Renal cortical epithelial cell (primary cell): ENCODE data around the gene CNKSR1. TPM values are rescaled to one million over a fixed set of nuclear protein-coding genes. Genes with fewer than 3 reads are reported as not detected.

Source experiments
- DNase-seq: peaks from one replicate; pipeline ENCODE4 v3.0.0-alpha.2; 2011; ENCODE audit warnings: low read depth
- total RNA-seq: library from RNA; depleted of rRNA; stranded (reverse); fragments of >200 nt; gene quantifications from 2 replicates; pipeline ENCODE4 v1.2.3, GENCODE V29; 2014

The CNKSR1 gene
- total RNA-seq, 1 donor from 2014 or later, result 5.2 TPM

DNA sequence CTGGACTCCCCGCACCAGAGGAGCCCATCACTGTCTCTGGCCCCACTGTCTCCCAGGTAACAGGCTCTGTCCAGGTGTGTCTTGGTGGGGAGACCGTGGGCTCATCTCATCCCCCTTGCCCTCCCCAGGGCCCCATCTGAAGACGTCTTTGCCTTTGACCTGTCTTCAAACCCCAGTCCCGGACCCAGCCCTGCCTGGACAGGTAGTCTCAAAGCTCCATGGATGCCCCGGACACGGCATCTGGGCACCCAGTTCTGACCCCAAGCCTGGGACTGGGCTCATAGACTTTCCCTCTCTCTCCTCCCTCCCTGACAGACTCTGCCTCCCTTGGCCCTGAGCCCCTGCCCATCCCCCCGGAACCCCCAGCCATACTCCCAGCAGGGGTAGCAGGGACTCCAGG lies 6.8 kb downstream of the CNKSR1 start:
- no peak for DNase-seq

DNA sequence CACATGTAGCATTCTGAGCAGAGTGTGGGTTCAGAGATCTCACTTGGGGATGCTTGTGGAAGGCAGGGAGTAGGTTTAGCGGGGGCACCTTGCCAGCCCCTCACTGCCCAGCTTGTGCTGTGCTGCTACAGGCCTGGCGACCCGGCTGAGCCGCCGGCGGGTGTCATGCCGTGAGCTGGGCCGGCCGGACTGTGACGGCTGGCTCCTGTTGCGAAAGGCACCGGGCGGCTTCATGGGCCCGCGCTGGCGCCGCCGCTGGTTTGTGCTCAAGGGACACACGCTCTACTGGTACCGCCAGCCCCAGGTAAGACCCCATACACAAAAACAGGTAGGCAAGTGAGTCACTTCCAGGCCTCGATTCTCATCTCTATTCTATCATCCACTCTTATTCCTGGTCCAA lies 7.6 kb downstream of the CNKSR1 start:
- DNase-seq, result no peak

- DNase-seq, result no peak
Measured at GRCh38 chr1:26187882-26188281, 10.6 kb downstream of the CNKSR1 start.

GRCh38 chr1:26188477-26188876 lies 11.2 kb downstream of the CNKSR1 start:
- no peak for DNase-seq

DNA sequence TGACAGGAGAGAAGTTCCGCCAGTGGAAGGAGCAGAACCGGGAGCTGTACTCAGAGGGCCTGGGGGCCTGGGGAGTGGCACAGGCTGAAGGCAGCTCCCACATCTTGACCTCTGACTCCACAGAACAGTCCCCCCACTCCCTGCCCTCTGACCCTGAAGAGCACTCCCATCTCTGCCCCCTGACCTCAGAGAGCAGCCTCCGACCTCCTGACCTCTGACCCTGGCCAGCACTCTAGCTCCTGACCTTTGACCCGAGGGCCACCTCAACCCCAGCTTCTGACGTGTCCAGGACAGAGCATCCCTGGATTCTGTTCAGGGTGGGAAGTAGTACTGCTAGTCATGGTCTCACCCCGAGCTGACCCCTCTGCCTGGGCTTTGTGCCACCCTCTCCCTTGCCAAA lies 12.0 kb downstream of the CNKSR1 start:
- DNase-seq, result no peak

- no peak for DNase-seq
Measured at GRCh38 chr1:26189751-26190275, 12.5 kb downstream of the CNKSR1 start.

DNA sequence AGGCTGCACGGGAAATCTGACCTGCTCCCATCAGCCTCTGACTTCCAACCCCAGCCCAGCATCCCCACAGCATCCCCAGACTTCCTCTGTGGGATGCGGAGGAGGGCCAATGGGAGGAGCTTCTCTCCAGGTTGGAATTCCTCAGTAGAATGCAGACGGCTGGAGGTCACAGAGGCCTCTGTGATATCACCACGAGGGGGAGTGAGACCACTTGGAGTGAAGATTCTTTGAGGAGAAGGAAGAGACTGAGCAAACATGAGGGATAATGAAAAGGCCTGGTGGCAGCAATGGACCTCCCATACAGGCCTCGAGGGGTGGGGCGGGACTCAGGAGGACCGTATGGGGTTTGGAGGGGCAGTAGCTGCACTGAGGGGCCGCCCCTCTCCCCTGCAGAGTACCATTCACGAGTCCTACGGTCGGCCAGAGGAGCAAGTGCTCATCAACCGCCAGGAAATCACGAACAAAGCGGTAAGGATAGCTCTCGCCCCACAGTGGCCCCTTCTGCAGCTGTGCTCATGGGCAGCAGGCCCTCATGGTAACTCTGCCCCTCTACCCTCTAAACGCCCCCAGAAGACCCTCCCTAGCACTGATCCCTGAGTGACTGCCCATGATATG lies 13.2 kb downstream of the CNKSR1 start, which contains the start of gene CATSPER4:
CATSPER4 (plus strand) TSS at position 230 of the 615 bp plus-strand sequence; CDS start at position 256, 26 bp downstream.
- no peak for DNase-seq

DNA sequence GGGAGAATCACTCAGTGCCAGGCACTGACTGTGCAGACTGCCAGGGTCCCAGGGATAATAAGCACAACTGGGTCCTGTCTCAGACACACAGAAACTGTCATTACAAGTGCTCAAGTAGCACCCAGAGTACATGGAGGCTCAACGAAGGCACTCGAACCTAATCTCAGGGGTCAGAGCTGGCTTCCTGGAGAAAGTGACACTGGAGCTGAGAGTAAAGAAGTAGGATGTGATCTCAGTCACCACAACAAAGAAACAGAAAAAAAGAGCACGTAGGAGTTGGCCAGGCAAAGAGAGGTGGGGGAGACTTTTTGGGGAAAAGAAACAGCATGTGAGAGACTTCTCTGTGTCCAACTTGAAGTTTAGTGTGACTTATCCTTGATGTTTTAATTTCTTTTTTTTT lies 14.4 kb downstream of the CNKSR1 start:
- no peak for DNase-seq

GRCh38 chr1:26195805-26196204 lies 18.5 kb downstream of the CNKSR1 start:
- DNase-seq, result no peak

GRCh38 chr1:26197301-26197700 lies 20.0 kb downstream of the CNKSR1 start:
- no peak for DNase-seq

DNA sequence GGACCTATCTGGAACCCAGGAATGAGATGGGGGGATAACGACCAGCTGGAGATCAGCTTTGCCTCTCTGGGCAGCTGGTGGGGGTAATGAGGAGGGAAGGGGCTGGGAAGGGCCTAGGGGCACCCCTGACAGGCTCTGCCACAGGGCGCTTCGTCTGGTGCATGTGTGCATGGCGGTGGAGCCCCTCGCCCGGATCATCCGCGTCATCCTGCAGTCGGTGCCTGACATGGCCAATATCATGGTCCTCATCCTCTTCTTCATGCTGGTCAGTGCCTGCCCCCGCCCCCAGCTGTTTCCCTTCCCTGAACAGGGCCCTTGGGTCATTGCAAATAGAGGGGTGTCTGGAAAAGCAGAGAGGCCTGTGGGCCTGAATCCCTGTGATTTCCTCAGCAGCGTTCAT lies 20.5 kb downstream of the CNKSR1 start:
- no peak for DNase-seq

DNA sequence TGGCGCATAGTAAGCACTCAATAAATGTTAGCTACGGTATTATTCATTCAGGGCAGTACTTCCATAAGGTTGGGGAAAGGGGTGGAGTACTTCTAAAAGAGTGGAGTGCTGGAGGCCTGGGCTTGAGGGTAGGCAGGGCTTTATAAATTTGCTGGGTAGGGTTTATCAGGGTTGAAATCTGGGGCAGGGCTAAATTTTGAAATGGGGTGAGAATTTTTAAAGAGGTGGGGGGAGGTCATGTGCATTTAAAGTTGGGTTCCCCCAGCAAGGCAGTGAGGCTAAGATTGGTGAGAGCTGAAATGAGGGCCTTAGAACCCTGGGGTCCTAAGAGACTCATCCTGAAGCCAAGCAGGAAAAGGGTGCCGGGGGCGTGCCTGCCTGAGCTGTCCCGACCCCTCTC lies 23.1 kb downstream of the CNKSR1 start:
- no peak for DNase-seq

DNA sequence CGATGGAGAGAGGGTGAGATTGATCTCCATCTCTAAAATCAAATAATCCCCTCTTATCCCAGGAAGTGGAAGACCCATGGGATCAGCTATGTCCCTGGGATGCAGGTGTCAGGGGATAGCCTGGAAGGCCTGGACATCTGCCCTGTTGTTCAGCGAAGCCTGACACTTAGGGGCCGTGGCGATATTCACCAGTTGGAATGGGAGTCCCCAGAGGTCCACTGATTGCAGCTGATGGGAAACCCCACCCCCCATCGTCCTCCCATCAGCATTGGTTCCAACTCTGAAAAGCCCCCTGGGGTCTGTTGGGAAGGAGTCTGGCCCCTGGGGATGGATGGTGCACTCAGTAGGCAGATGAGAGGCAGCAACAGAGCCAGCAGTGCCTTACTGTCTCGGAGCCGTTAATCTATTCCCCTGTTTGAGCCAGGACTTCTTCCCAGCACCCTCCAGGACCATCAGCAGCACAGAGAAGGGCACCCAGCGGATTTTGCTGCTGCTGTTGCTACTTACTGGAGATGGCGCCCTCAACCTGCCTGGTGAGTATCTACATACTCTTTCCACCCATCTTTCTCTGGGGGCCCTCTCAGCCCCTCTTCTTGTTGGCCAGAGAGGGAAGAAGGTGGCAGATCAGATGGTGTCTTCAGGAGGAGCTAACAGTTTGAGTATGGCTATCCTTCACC lies 26.5 kb downstream of the CNKSR1 start:
- DNase-seq, result no peak

DNA sequence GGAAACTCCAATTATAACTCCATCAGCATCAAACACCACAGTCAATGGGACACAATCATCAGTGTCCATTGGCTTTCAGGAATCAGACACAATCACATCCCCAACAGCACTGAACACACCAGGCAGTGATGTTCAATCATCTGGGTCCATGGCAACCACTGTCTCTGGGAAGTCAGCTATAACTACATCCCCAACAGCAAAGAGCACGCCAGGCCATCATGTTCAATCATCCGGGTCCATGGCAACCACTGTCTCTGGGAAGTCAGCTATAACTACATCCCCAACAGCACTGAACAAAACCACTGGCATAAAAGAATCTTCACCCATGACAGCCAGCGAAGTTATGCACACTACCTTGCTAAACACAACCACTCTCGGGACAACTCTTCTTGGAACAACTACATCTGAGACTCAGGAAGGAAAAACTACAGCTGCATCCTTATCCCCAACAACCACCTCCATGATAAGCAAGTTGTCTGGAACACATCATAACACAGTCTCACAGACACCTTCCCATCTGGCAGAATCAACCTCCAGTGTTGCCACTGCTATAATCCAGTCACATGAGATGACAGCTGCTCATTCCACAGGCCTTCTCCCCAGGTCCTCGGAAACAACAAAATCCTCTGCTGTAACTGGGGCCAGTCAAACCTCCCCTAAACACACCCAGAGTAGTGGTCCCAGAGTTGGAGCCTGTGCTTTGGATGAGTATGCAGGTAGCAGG lies 33.0 kb downstream of the CNKSR1 start:
- DNase-seq, result no peak

GRCh38 chr1:26212726-26213125 lies 35.4 kb downstream of the CNKSR1 start:
- DNase-seq, result no peak

DNA sequence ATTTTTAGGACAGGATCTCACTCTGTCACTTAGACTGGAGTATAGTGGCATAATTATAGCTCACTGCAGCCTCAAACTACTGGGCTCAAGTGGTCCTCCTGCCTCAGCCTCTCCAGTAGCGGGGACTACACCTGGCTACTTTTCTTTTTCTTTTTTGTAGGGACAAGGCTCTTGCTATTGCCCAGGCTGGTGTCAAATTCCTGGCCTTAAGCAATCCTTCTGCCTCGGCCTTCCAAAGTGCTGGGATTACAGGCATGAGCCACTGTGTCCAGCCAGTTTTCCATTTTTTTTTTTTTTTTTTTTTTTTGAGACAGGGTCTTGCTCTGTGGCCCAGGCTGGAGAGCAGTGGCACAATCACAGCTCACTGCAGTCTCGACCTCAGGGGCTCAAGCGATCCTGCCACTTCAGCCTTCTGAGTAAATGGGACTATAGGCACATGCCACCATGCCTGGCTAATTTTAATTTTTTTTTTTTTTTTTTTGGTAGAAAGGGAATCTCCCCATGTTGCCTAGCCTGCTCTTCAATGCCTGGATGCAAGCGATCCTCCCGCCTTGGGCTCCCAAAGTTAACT lies 36.1 kb downstream of the CNKSR1 start:
- DNase-seq, result no peak

- no peak for DNase-seq
Measured at GRCh38 chr1:26215246-26215645, 38.0 kb downstream of the CNKSR1 start.

GRCh38 chr1:26218906-26219494 lies 41.7 kb downstream of the CNKSR1 start:
- DNase-seq, result peak; percentile 79

- no peak for DNase-seq
Measured at GRCh38 chr1:26220199-26220912, 43.1 kb downstream of the CNKSR1 start.

DNA sequence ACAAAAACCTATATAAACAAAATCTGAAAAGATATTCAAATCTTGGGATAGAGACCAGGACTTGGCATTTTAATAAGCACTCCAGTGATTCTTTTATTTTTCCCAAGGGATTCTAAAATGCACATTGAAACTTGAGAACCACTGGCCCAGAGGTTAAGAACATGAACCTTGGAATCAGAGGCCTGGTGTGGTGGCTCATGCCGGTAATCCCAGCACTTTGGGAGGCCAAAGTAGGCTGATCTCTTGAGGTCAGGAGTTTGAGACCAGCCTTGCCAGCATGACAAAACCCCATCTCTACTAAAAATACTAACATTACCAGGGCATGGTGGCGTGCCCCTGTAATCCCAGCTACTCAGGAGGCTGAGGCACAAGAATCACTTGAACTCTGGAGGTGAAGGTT lies 43.8 kb downstream of the CNKSR1 start:
- DNase-seq, result no peak

DNA sequence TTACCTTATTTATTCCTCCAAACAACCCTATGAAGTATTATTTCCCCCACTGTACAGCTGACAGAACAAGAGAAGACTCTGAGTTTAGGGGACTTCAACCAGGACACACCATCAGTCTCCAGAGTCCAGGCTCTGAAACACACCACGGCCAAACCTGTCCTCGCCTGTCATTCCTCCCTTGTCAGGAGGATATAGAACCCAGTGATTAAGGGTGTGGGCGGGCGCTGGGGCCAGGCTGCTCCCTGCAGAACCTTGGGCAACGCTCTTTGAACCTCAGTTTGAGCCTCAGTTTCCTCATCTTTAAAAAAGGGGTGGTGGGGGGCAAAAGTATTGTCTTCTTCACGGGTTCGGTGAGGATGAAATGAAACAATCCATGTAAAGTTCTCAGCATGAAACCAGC lies 47.3 kb downstream of the CNKSR1 start:
- no peak for DNase-seq
